Thyroid gland (tissue), 4 donors: ENCODE measurements around the gene ANKFY1.

Experiments used
- CTCF ChIP-seq, 6 experiments: fragments of 200-600 bp in 3 of 6; fragments of 450-650 bp in 3 of 6; sonication (generic) in 3 of 6; IDR thresholded peaks; one replicate each; pipeline ENCODE4 v1.5.1; 2016 to 2019; ENCODE audit warnings: antibody characterized with exemption in 6 of 6, mild to moderate bottlenecking in 2 of 6, inconsistent platforms in 1 of 6, moderate library complexity in 1 of 6
- POLR2A ChIP-seq, 2 donors: fragments of 450-650 bp; IDR thresholded peaks; one replicate each; pipeline ENCODE4 v1.6.1; 2017; ENCODE audit warnings: antibody characterized with exemption in 2 of 2, mild to moderate bottlenecking in 2 of 2, moderate library complexity in 1 of 2

GRCh38 chr17:4261452-4261851 lies 2.3 kb downstream of the ANKFY1 start:
- TF ChIP-seq CTCF (IDR thresholded peaks at IDR 0.05): no peak
- TF ChIP-seq POLR2A (IDR thresholded peaks at IDR 0.05): no peak
